NCI-H748 treated with DMSO at 0.1 percent for 48 hours (cell line): ENCODE data around the gene REM2.

Experiments used
- DNase-seq: peaks from one replicate; lab custom pipeline; 2025; lab: John Stamatoyannopoulos, UW

The REM2 gene

GRCh38 chr14:22875003-22875747 is 7.8 kb upstream of the REM2 start:
- DNase-seq, result no peak

GRCh38 chr14:22875748-22876319 is 7.2 kb upstream of the REM2 start:
- no peak for DNase-seq

- no peak for DNase-seq
These were observed 6.0 kb upstream of the REM2 start for GRCh38 chr14:22877000-22877501.

- DNase-seq, result no peak
These were observed 4.5 kb upstream of the REM2 start for GRCh38 chr14:22878271-22879246.

GRCh38 chr14:22882064-22882463 is 958 bp upstream of the REM2 start:
- DNase-seq, result no peak

GRCh38 chr14:22882529-22883172 is 371 bp upstream of the REM2 start:
- DNase-seq, result no peak

- DNase-seq, result no peak
These were observed 1.2 kb downstream of the REM2 start for GRCh38 chr14:22884076-22884737.

- no peak for DNase-seq
These were observed 1.9 kb downstream of the REM2 start for GRCh38 chr14:22884738-22885523.

GRCh38 chr14:22885975-22886374 is 3.0 kb downstream of the REM2 start:
- DNase-seq, result no peak

- DNase-seq, result peak; percentile 74
These were observed 3.7 kb downstream of the REM2 start for GRCh38 chr14:22886500-22887259.

- DNase-seq, result peak; percentile 87
These were observed 4.4 kb downstream of the REM2 start for GRCh38 chr14:22887260-22887989.

GRCh38 chr14:22887990-22888378 is 5.0 kb downstream of the REM2 start:
- no peak for DNase-seq

- no peak for DNase-seq
These were observed 5.6 kb downstream of the REM2 start for GRCh38 chr14:22888662-22889061.

GRCh38 chr14:22890416-22890815 is 7.4 kb downstream of the REM2 start:
- DNase-seq, result no peak

- DNase-seq, result no peak
These were observed 9.5 kb downstream of the REM2 start for GRCh38 chr14:22892488-22892887.

GRCh38 chr14:22893706-22894105 is 10.7 kb downstream of the REM2 start:
- DNase-seq, result no peak

GRCh38 chr14:22895402-22895801 is 12.4 kb downstream of the REM2 start:
- DNase-seq, result no peak

- DNase-seq, result no peak
These were observed 13.3 kb downstream of the REM2 start for GRCh38 chr14:22896356-22896755.

GRCh38 chr14:22896760-22897159 is 13.7 kb downstream of the REM2 start:
- DNase-seq, result no peak
